SU-DHL-6 (cell line): ENCODE results near the gene NAA38.

ENCODE experiments used
- H2AFZ ChIP-seq: fragments of 200-600 bp; sonication (generic); 2 replicates; pipeline ENCODE4 v1.6.1; 2014; ENCODE audit warnings: low read depth, mild to moderate bottlenecking, moderate library complexity, mixed read lengths, antibody characterized with exemption, low read length; ENCODE audit not compliant: severe bottlenecking
- H3F3A ChIP-seq: fragments of 200-600 bp; shearing (Covaris generic); 2 replicates; pipeline ENCODE4 v1.6.0; 2016; ENCODE audit warnings: antibody characterized with exemption, mild to moderate bottlenecking; ENCODE audit not compliant: insufficient read depth
- H3K27ac ChIP-seq: fragments of 200-600 bp; sonication (generic); 2 replicates; pipeline ENCODE4 v1.5.1; 2016; ENCODE audit warnings: low read depth, mild to moderate bottlenecking, low read length, moderate library complexity, mixed read lengths
- H3K27me3 ChIP-seq: fragments of 200-600 bp; sonication (generic), shearing (Covaris generic); 2 replicates; pipeline ENCODE4 v1.6.0; 2014; ENCODE audit warnings: mild to moderate bottlenecking, low read length
- H3K36me3 ChIP-seq: fragments of 200-600 bp; sonication (generic); 2 replicates; pipeline ENCODE4 v1.6.1; 2014; ENCODE audit warnings: mild to moderate bottlenecking, low read length, mixed read lengths
- H3K4me2 ChIP-seq: fragments of 300-600, 200-600 bp; shearing (Covaris generic), sonication (generic); 2 replicates; pipeline ENCODE4 v1.6.0; 2014; ENCODE audit warnings: low read length, low read depth, mild to moderate bottlenecking; ENCODE audit not compliant: poor library complexity, severe bottlenecking
- H3K4me3 ChIP-seq: fragments of 200-600 bp; sonication (generic); 2 replicates; pipeline ENCODE4 v1.5.1; 2014; ENCODE audit warnings: antibody characterized with exemption, low read length, mild to moderate bottlenecking, mixed read lengths; ENCODE audit not compliant: insufficient read depth, poor library complexity, severe bottlenecking
- H3K79me2 ChIP-seq: fragments of 200-600 bp; sonication (generic); 2 replicates; pipeline ENCODE4 v1.6.1; 2014; ENCODE audit warnings: mild to moderate bottlenecking, low read length, moderate library complexity; ENCODE audit not compliant: insufficient read depth
- H3K9ac ChIP-seq: fragments of 200-600 bp; sonication (generic); 2 replicates; pipeline ENCODE4 v1.7.0; 2014; ENCODE audit warnings: mild to moderate bottlenecking, low read length
- H3K9me2 ChIP-seq: fragments of 200-600 bp; sonication (generic); replicated peaks from 2 replicates; pipeline ENCODE4 v1.6.1; 2014; ENCODE audit warnings: low read length; ENCODE audit not compliant: insufficient read depth
- H3K9me3 ChIP-seq: fragments of 200-600 bp; sonication (generic); 2 replicates; pipeline ENCODE4 v1.6.1; 2014; ENCODE audit warnings: low read length, mixed read lengths; ENCODE audit not compliant: insufficient read depth
- H4K20me1 ChIP-seq: fragments of 200-600 bp; sonication (generic); 2 replicates; pipeline ENCODE4 v1.6.1; 2014; ENCODE audit warnings: low read depth, mild to moderate bottlenecking, antibody characterized with exemption, low read length, moderate library complexity, mixed read lengths
- CTCF ChIP-seq: fragments of 200-600 bp; sonication (generic); IDR thresholded peaks from one replicate; pipeline ENCODE4 v1.5.1; 2017; ENCODE audit warnings: antibody characterized with exemption, mild to moderate bottlenecking, low read length, moderate library complexity; ENCODE audit not compliant: insufficient read depth, poor library complexity, severe bottlenecking
- EZH2phosphoT487 ChIP-seq: fragments of 200-600 bp; sonication (generic), shearing (Covaris generic); conservative IDR thresholded peaks from 2 replicates; pipeline ENCODE4 v1.6.1; 2018; ENCODE audit warnings: mild to moderate bottlenecking, antibody characterized with exemption, low read length, moderate library complexity, mixed read lengths

NAA38 gene

GRCh38 chr17:7885367-7886226 lies 28.2 kb upstream of the NAA38 start:
- H2AFZ ChIP-seq, result peak overlapping the region; percentile 28
- H3K79me2 ChIP-seq, result peaks cover 49% of the 10 kb centered on the region
- no peaks in the 10 kb centered on the region for H4K20me1 ChIP-seq
- no peaks in the 10 kb centered on the region for H3K9me3 ChIP-seq
- peak overlapping the region; percentile 85 for H3K27ac ChIP-seq
- TF ChIP-seq CTCF (no peak), EZH2phosphoT487 (no peak)
- no peaks in the 10 kb centered on the region for H3K27me3 ChIP-seq
- H3K9ac ChIP-seq, result peak overlapping the region; percentile 85
- H3K4me3 ChIP-seq, result peak overlapping the region; percentile 77
- H3K9me2 ChIP-seq, result no peaks in the 10 kb centered on the region
- H3K4me2 ChIP-seq, result peak overlapping the region; percentile 86
- H3K36me3 ChIP-seq, result no peaks in the 10 kb centered on the region
- H3F3A ChIP-seq, result peaks cover 46% of the 10 kb centered on the region

- peak overlapping the region; percentile 77 for H3K4me3 ChIP-seq
- no peak overlapping the region for H2AFZ ChIP-seq
- no peaks in the 10 kb centered on the region for H3K36me3 ChIP-seq
- H3K9me2 ChIP-seq, result no peaks in the 10 kb centered on the region
- TF ChIP-seq EZH2phosphoT487 (no peak), CTCF (no peak)
- no peaks in the 10 kb centered on the region for H4K20me1 ChIP-seq
- peak overlapping the region; percentile 85 for H3K9ac ChIP-seq
- H3F3A ChIP-seq, result peaks cover 54% of the 10 kb centered on the region
- peak overlapping the region; percentile 96 for H3K4me2 ChIP-seq
- no peaks in the 10 kb centered on the region for H3K27me3 ChIP-seq
- no peaks in the 10 kb centered on the region for H3K9me3 ChIP-seq
- peaks cover 49% of the 10 kb centered on the region for H3K79me2 ChIP-seq
- peak overlapping the region; percentile 85 for H3K27ac ChIP-seq
Measured at GRCh38 chr17:7884581-7885366, 27.4 kb upstream of the NAA38 start.

- peaks cover 56% of the 10 kb centered on the region for H3F3A ChIP-seq
- H3K9me2 ChIP-seq, result no peaks in the 10 kb centered on the region
- no peaks in the 10 kb centered on the region for H4K20me1 ChIP-seq
- H3K27me3 ChIP-seq, result no peaks in the 10 kb centered on the region
- H3K9me3 ChIP-seq, result no peaks in the 10 kb centered on the region
- no peak overlapping the region for H2AFZ ChIP-seq
- H3K4me2 ChIP-seq, result peak overlapping the region; percentile 96
- TF ChIP-seq CTCF (no peak), EZH2phosphoT487 (no peak)
- peaks cover 5% of the 10 kb centered on the region; the same call in 1 of the 2 replicates for H3K36me3 ChIP-seq
- H3K9ac ChIP-seq, result peak overlapping the region; percentile 57
- peaks cover 43% of the 10 kb centered on the region for H3K79me2 ChIP-seq
- H3K27ac ChIP-seq, result peak overlapping the region; percentile 85
- peak overlapping the region; percentile 49 for H3K4me3 ChIP-seq
Measured at GRCh38 chr17:7883781-7884386, 26.5 kb upstream of the NAA38 start.
